GM18868 (cell line): ENCODE data around the gene GOLIM4.

Experiments used
- ATAC-seq: cut with Tn5 transposase; IDR thresholded peaks from one replicate; pipeline ENCODE4 v1.9.1; 2021; ENCODE audit warnings: mild to moderate bottlenecking, moderate library complexity; ENCODE audit not compliant: unreplicated experiment

Gene GOLIM4

GRCh38 chr3:168002786-168003368 lies 92.8 kb downstream of the GOLIM4 start:
- ATAC-seq: no peak

GRCh38 chr3:168001244-168001643 lies 94.5 kb downstream of the GOLIM4 start:
- no peak for ATAC-seq

DNA sequence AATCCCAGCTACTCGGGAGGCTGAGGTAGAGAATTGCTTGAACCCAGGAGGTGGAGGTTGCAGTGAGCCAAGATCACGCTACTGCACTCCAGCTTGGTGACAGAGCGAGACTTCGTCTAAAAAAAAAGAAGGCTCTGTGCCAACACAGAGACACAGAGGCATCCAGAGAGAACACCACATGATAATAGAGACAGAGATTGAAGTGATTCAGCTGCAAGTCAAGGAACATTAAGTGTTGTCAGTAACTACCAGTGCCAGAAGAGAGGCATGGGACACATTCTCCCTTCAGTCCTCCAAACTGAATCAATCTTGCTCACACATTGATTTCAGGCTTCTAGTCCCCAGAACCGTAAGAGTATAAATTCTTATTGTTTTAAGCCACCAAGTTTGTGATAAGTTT lies 97.5 kb downstream of the GOLIM4 start:
- no peak for ATAC-seq

DNA sequence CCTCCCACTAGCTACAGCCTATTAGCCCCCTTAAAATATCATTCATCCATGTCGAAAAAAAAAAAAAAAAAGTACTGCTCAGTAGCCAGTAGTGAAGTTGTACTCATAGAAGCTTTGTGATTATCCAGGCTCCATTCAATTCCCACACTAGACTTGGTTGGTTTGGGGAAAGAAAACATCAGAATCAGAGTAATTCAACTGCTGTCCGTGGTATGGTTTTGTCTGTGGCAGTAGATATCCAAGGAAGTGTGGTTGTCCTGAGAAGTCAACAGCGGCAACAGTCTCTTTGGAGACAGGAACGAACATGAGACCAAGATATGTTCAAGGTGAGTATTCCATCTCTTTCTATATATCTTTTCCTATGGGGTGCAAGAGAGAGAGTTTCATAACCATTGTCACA lies 99.2 kb downstream of the GOLIM4 start:
- no peak for ATAC-seq

- ATAC-seq: no peak
These were observed 103.3 kb downstream of the GOLIM4 start for GRCh38 chr3:167992381-167992780.

GRCh38 chr3:167991213-167991612 lies 104.5 kb downstream of the GOLIM4 start:
- no peak for ATAC-seq

- no peak for ATAC-seq
These were observed 105.7 kb downstream of the GOLIM4 start for GRCh38 chr3:167989999-167990398.

- ATAC-seq: no peak
These were observed 106.7 kb downstream of the GOLIM4 start for GRCh38 chr3:167989066-167989465.

- ATAC-seq: no peak
These were observed 112.1 kb downstream of the GOLIM4 start for GRCh38 chr3:167983583-167983982.

GRCh38 chr3:167978486-167978885 lies 117.2 kb downstream of the GOLIM4 start:
- ATAC-seq: no peak

- ATAC-seq: no peak
These were observed 117.7 kb downstream of the GOLIM4 start for GRCh38 chr3:167978071-167978470.

GRCh38 chr3:167976516-167977361 lies 119.0 kb downstream of the GOLIM4 start:
- no peak for ATAC-seq

DNA sequence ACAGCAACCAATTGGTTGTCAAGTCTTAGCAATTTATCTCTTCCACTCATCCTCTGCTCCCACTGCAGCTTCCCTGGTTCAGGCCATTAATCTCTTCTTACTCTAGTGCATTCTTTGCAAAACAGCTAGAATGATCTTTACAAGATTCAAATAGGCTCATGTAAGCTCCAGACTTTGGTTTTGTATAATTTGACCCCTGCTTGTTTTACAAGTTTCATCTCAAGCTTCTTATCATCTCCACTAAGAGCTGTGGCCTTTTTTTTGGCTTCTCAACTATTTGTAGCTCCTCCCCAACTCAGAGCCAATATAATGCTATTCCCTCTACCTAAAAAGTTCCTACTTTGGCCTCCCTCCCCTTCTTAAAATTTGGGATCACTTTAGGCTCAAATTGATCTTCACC lies 121.8 kb downstream of the GOLIM4 start:
- ATAC-seq: no peak

DNA sequence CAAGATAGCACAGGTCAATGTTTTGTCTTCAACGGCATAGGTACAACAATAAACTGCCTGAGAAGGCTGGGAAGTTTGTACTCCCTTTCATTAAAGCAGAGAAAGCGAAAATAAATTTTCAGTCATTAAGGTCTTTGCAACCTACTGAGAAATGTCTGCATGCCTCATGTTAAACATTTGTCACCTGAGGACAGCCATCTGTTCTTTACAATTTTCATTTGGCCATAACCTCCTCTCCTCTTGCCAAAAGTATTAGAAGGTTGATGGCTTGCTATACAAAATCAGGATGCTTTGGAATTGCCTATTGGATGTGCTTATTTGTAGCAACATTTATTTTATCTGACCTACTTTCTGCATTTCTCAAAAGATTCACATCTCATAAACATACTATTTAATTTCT lies 122.7 kb downstream of the GOLIM4 start:
- no peak for ATAC-seq

DNA sequence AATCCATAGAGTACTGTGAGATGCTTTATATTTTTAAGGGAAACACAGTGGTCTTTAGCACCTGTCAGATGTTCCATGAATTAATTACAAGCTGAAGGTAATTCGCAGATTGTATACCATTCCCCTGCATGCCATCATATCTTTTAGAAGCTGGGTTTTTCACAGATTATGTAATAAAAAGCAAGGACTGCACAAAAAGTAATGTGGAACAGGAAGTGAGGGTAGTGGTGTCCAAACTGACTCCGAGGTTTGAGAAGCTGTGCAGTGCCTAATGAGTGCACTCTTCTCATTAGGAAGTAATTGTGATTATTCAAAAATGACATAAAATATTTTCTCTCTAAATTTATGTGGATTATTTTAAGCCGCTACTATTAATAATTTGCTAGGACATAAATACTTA lies 123.2 kb downstream of the GOLIM4 start:
- no peak for ATAC-seq

DNA sequence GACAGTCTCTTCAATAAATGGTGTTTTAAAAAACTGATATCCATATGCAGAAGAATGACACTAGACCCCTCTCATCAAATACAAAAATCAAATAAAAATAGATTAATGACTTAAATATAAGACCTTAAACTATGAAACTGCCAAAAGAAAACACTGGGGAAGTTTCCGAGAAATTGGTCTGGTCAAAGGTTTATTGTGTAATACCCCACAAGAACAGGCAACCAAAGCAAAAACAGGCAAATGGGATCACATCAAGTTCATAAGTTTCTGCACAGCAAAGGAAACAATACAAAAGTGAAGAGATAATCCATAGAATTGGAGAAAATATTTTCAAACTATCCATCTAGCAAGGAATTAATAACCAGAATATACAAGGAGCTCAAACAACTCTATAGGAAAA lies 126.2 kb downstream of the GOLIM4 start:
- ATAC-seq: no peak

DNA sequence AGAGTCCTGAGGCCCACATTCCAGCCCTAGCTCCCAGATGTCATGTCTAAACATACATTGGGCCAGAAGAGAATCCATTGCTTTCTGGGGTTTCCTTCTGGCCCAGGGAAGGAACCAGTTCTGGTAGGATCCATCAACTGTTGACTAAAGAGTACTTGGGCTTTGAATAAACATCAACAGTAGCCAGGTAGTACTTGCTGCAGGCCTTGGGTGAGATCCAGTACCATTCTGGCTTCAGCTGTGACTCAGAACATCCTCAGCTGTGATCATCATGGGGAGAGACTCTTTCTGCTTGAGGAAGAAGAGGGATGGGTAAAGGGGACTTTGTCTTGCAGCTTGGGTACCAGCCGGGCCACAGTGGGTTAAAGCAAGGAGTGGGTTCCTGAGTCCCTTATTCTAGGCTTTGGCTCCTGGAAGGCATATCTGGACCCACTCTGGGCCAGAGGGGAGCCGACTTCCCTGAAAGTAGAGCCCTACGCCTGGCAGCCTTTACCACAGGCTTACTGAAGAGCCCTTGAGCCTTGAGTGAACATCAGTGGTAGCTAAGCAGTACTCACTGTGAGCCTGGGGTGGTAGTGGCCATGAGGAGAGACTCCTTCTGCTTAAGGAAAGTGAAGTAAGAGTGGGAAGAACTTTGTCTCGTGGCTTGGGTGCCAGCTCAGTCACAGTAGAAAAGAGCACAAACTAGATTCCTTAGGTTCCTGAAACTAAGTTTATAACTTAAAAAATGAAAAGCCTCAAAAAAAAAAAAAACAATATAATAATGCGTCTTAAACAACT lies 128.3 kb downstream of the GOLIM4 start:
- ATAC-seq: no peak
